Astrocyte of the spinal cord (primary cell): ENCODE measurements around the gene MOBP.

Experiments
- DNase-seq: peaks from one replicate; pipeline ENCODE4 v3.0.0; 2011; ENCODE audit warnings: low read depth, low spot score
- H3K4me3 ChIP-seq: 2 replicates; pipeline ENCODE4 v1.5.1; 2011; ENCODE audit warnings: low read depth, mild to moderate bottlenecking, low read length, moderate library complexity
- CTCF ChIP-seq: IDR thresholded peaks from 2 replicates; pipeline ENCODE4 v1.5.1; 2012; ENCODE audit warnings: low read depth, mild to moderate bottlenecking, low read length, inconsistent platforms
- in situ Hi-C: cut with HindIII; loops from 2 replicates; pipeline ENCODE4 v1.10.0; 2017; ENCODE audit warnings: low sequenced_read_pairs

Gene MOBP

GRCh38 chr3:39506863-39507262 lies 39.4 kb downstream of the MOBP start:
- no peak for DNase-seq
- in situ Hi-C loops: no loop called here
- TF ChIP-seq CTCF: no peak
- H3K4me3 ChIP-seq: no peak overlapping the region

GRCh38 chr3:39513791-39514369 lies 46.4 kb downstream of the MOBP start:
- in situ Hi-C loops: no loop called here
- DNase-seq: no peak
- no peak overlapping the region for H3K4me3 ChIP-seq
- TF ChIP-seq CTCF: no peak

- no peak for DNase-seq
- no peak for TF ChIP-seq CTCF
- no peak overlapping the region for H3K4me3 ChIP-seq
- in situ Hi-C loops: no loop called here
Observed at GRCh38 chr3:39515681-39516441, 48.4 kb downstream of the MOBP start.

- in situ Hi-C loops: no loop called here
- no peak for TF ChIP-seq CTCF
- no peak overlapping the region for H3K4me3 ChIP-seq
- DNase-seq: no peak
Observed at GRCh38 chr3:39519103-39519502, 51.6 kb downstream of the MOBP start.

GRCh38 chr3:39519554-39520288 lies 52.2 kb downstream of the MOBP start:
- in situ Hi-C loops: no loop called here
- no peak for TF ChIP-seq CTCF

GRCh38 chr3:39521456-39521855 lies 54.0 kb downstream of the MOBP start:
- no peak overlapping the region for H3K4me3 ChIP-seq
- in situ Hi-C loops: no loop called here
- no peak for TF ChIP-seq CTCF
- DNase-seq: no peak

More at GRCh38 chr3:39519554-39520288, 52.2 kb downstream of the MOBP start:
- H3K4me3 ChIP-seq: no peak overlapping the region
- no peak for DNase-seq
